SK-N-MC (cell line): Measurements from ENCODE around the gene JMJD7.
A peak's percentile ranks its signal among the peaks of the same experiment; 100 is the strongest.

Experiments
- DNase-seq: peaks from one replicate; pipeline ENCODE4 v3.0.0-alpha.2; 2011; ENCODE audit warnings: low read depth, low spot score
- H3K27ac ChIP-seq: fragments of 200-600 bp; sonication (generic); 2 replicates; pipeline ENCODE4 v1.5.1; 2016; ENCODE audit warnings: mixed run types
- H3K36me3 ChIP-seq: fragments of 200-600 bp; sonication (generic); 2 replicates; pipeline ENCODE4 v1.6.1; 2017; ENCODE audit warnings: antibody characterized with exemption, low read length, mixed read lengths; ENCODE audit not compliant: insufficient read depth
- H3K4me3 ChIP-seq: fragments of 200-600 bp; sonication (generic); 2 replicates; pipeline ENCODE4 v1.5.1; 2016
- H3K9ac ChIP-seq: fragments of 200-600 bp; sonication (generic); 2 replicates; pipeline ENCODE4 v1.8.0; 2017; ENCODE audit warnings: mixed run types, mixed read lengths; ENCODE audit not compliant: insufficient read length
- H3K9me3 ChIP-seq: fragments of 200-600 bp; sonication (generic); 2 replicates; pipeline ENCODE4 v1.6.1; 2017; ENCODE audit warnings: low read depth, mild to moderate bottlenecking, antibody characterized with exemption, low read length, moderate library complexity, mixed read lengths
- EZH2 ChIP-seq: fragments of 200-600 bp; sonication (generic); IDR thresholded peaks from one replicate; pipeline ENCODE4 v1.6.1; 2017; ENCODE audit warnings: antibody characterized with exemption
- FOXP2 ChIP-seq: optimal IDR thresholded peaks from 2 replicates; pipeline ENCODE3; 2011; ENCODE audit warnings: mild to moderate bottlenecking, moderate library complexity; ENCODE audit not compliant: insufficient read depth; ENCODE audit errors: extremely low read length, control extremely low read depth
- POLR2AphosphoS5 ChIP-seq: IDR thresholded peaks from 2 replicates; pipeline ENCODE4 v1.6.1; 2012; ENCODE audit warnings: mild to moderate bottlenecking, low read depth, low read length, borderline replicate concordance

The JMJD7 gene

GRCh38 chr15:41789236-41789635 lies 38.7 kb upstream of the JMJD7 start:
- no peak overlapping the region for H3K4me3 ChIP-seq
- TF ChIP-seq FOXP2 (no peak), EZH2 (no peak), POLR2AphosphoS5 (no peak)
- no peak overlapping the region for H3K9ac ChIP-seq
- DNase-seq: no peak
- no peaks in the 10 kb centered on the region for H3K9me3 ChIP-seq
- H3K27ac ChIP-seq: peak overlapping the region; percentile 55; the same call in 1 of the 2 replicates
- no peaks in the 10 kb centered on the region for H3K36me3 ChIP-seq

DNA sequence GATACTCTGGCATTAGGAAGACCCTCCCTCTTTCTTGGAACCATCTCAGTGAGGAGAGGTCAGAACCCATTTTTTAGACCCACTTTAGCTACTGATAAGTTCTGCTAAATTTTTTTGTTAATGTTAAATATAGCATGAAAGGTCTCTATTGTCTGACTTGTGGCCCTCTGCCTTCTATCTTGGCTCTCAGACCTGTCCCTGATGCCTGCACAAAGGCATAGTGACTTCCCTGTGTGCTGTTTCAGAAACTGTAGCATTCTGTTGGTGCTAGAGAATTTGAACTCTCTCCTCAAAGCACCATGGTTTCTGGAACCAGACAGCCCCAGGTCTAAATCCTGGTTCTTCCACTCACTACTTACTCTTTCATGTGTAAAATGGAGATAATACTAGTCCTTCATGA lies 38.2 kb upstream of the JMJD7 start:
- TF ChIP-seq EZH2: no peak
- no peak for TF ChIP-seq POLR2AphosphoS5
- no peak for TF ChIP-seq FOXP2
- Histone ChIP-seq H3K4me3 (no peak overlapping the region), H3K9ac (no peak overlapping the region), H3K36me3 (no peaks in the 10 kb centered on the region), H3K9me3 (no peaks in the 10 kb centered on the region), H3K27ac (peak overlapping the region; percentile 9; the same call in 1 of the 2 replicates)
- no peak for DNase-seq

DNA sequence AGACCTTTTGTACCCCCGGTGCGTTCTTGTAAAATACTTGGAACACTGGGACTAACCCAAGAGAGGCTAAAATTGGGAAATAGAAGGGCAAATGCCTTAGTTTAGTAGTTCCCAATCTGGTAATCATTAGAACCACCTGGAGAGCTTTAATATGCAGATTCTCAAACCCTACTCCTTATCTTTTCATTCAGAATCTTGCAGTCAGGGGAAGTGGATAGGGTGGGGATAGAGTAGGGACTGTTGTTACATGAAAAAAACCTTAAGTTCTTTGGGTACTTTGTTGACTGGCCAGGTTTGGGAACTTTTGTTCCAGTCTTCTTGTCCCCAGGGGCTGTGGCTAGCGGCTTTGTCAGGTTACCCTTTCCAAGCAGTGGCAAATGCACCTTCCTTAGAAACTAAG lies 37.7 kb upstream of the JMJD7 start:
- Histone ChIP-seq H3K36me3 (no peaks in the 10 kb centered on the region), H3K27ac (peak overlapping the region; percentile 9; the same call in 1 of the 2 replicates), H3K4me3 (no peak overlapping the region), H3K9me3 (no peaks in the 10 kb centered on the region), H3K9ac (no peak overlapping the region)
- TF ChIP-seq EZH2 (no peak), POLR2AphosphoS5 (no peak), FOXP2 (no peak)
- no peak for DNase-seq

DNA sequence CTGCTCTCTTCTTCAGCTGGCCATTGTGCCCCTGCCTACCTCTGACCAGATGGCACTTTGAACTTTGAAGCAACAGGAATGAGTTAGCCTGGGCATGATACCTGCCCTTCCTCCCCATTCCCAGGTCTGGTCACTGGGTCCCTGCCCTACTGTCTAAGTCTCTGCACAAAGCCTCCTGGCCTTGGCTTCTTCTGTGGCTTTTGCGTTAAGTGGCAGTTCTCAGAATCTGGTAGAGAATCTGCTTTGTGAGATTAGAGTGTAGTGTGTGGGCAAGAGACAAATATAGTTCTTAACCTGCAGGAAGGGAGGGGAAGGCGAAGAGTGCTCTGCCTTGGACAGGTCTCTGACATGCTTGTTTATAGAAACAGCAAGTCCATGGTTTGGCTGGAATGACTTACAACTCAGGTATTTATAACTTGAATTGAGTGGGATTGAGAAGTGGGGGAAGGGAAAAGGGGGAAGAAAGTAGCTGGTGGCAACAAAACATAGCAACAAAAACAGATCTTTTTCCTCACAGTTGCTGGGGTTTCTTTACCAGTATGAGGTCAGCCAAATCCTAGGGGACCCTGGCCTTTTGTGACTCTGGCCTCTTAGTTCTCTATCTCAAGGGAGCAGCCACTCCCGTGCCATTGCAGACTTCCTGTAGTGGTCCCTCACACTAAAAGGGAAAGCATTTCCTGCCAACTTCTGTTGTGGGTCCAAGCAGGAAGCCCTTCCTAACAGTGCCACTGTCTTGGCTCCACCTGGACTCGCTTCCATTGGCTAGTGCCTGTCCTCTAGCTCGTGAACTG lies 36.9 kb upstream of the JMJD7 start:
- Histone ChIP-seq H3K4me3 (no peak overlapping the region), H3K9ac (no peak overlapping the region), H3K9me3 (no peaks in the 10 kb centered on the region), H3K36me3 (no peaks in the 10 kb centered on the region), H3K27ac (no peak overlapping the region)
- no peak for DNase-seq
- TF ChIP-seq EZH2 (no peak), POLR2AphosphoS5 (no peak), FOXP2 (no peak)

- Histone ChIP-seq H3K36me3 (no peaks in the 10 kb centered on the region), H3K9ac (no peak overlapping the region), H3K4me3 (no peak overlapping the region), H3K27ac (no peak overlapping the region), H3K9me3 (no peaks in the 10 kb centered on the region)
- TF ChIP-seq EZH2: no peak
- TF ChIP-seq POLR2AphosphoS5: no peak
- no peak for TF ChIP-seq FOXP2
- DNase-seq: no peak
Measured at GRCh38 chr15:41791547-41791937, 36.4 kb upstream of the JMJD7 start.

GRCh38 chr15:41792000-41792637 lies 35.8 kb upstream of the JMJD7 start:
- H3K4me3 ChIP-seq: no peak overlapping the region
- no peak for TF ChIP-seq EZH2
- TF ChIP-seq POLR2AphosphoS5: no peak
- no peak for TF ChIP-seq FOXP2

GRCh38 chr15:41794081-41794480 lies 33.8 kb upstream of the JMJD7 start:
- no peak for DNase-seq
- H3K9ac ChIP-seq: no peak overlapping the region
- no peak overlapping the region for H3K4me3 ChIP-seq
- no peak for TF ChIP-seq POLR2AphosphoS5
- no peak for TF ChIP-seq FOXP2
- TF ChIP-seq EZH2: no peak
- no peaks in the 10 kb centered on the region for H3K36me3 ChIP-seq
- H3K27ac ChIP-seq: peak overlapping the region; percentile 99
- no peaks in the 10 kb centered on the region for H3K9me3 ChIP-seq

More at GRCh38 chr15:41792000-41792637, 35.8 kb upstream of the JMJD7 start:
- 0 out of 2 replicates have a peak overlapping the region, but pooled peaks have one; percentile 23 for H3K27ac ChIP-seq
- no peak for DNase-seq
- H3K9ac ChIP-seq: no peak overlapping the region
- no peaks in the 10 kb centered on the region for H3K36me3 ChIP-seq
- H3K9me3 ChIP-seq: no peaks in the 10 kb centered on the region

GRCh38 chr15:41795996-41796856 lies 31.7 kb upstream of the JMJD7 start:
- TF ChIP-seq FOXP2 (no peak), EZH2 (no peak), POLR2AphosphoS5 (no peak; the same call in 1 of the 2 replicates)
- Histone ChIP-seq H3K27ac (peak overlapping the region; percentile 99), H3K36me3 (no peaks in the 10 kb centered on the region), H3K4me3 (peak overlapping the region; percentile 77), H3K9ac (peak overlapping the region; percentile 53), H3K9me3 (no peaks in the 10 kb centered on the region)
- peak; percentile 80 for DNase-seq
